GM12872 (cell line): ENCODE measurements around the gene TGM4.

Source experiments
- TF ChIP-seq, protein P1 (sequence below): IDR thresholded peaks from 3 replicates; pipeline ENCODE4 v1.5.1; 2011; ENCODE audit warnings: low read depth, mild to moderate bottlenecking, low read length, moderate library complexity; ENCODE audit not compliant: insufficient read depth

The TGM4 gene

GRCh38 chr3:44907612-44908011 is 33.2 kb downstream of the TGM4 start:
- TF ChIP-seq, protein P1, sequence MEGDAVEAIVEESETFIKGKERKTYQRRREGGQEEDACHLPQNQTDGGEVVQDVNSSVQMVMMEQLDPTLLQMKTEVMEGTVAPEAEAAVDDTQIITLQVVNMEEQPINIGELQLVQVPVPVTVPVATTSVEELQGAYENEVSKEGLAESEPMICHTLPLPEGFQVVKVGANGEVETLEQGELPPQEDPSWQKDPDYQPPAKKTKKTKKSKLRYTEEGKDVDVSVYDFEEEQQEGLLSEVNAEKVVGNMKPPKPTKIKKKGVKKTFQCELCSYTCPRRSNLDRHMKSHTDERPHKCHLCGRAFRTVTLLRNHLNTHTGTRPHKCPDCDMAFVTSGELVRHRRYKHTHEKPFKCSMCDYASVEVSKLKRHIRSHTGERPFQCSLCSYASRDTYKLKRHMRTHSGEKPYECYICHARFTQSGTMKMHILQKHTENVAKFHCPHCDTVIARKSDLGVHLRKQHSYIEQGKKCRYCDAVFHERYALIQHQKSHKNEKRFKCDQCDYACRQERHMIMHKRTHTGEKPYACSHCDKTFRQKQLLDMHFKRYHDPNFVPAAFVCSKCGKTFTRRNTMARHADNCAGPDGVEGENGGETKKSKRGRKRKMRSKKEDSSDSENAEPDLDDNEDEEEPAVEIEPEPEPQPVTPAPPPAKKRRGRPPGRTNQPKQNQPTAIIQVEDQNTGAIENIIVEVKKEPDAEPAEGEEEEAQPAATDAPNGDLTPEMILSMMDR: no peak

DNA sequence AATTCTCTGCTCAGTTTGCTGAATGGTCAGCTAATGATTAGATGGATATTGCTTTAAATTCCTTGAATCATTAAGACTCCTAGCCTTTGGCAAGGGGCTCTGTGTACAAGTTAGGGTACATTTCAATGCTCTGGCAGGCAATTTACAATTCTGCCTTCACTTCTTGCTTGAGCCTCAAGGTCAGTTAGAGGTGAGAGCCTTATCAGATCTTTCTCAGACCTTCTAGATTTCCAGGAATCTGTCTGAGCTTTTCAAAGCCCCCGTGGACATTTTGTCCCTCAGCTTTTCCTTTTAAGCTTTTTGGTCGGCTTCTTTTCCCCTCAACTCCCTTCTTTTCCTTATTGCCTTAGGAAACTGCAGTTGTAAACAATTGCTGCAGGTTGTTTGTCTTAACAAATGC is 34.7 kb downstream of the TGM4 start:
- TF ChIP-seq, protein P1: no peak

- TF ChIP-seq, protein P1: no peak
Observed at GRCh38 chr3:44910693-44911092, 36.3 kb downstream of the TGM4 start.

GRCh38 chr3:44913868-44914468 is 39.6 kb downstream of the TGM4 start:
- TF ChIP-seq, protein P1: peak; percentile 92

DNA sequence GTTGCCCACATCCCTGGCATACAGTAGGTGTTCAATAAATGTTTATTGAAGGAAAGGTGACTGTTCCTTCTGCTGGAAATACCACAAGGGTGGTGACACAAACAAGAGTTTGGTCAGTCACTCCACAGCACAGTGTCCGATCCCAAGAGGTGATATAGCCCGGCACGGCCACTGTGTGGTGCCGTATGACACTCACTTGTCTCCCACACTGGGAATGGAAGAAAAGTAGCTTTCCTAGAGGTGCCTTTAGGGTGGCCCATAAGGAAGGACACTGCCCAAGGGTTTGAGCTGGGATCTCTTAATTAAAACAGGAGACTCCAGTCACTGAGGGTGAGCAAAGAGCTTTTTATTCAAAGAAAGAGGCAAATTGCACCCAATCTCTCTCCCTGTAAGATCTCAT is 40.5 kb downstream of the TGM4 start:
- TF ChIP-seq, protein P1: peak; percentile 35; the same call in 1 of the 3 replicates

DNA sequence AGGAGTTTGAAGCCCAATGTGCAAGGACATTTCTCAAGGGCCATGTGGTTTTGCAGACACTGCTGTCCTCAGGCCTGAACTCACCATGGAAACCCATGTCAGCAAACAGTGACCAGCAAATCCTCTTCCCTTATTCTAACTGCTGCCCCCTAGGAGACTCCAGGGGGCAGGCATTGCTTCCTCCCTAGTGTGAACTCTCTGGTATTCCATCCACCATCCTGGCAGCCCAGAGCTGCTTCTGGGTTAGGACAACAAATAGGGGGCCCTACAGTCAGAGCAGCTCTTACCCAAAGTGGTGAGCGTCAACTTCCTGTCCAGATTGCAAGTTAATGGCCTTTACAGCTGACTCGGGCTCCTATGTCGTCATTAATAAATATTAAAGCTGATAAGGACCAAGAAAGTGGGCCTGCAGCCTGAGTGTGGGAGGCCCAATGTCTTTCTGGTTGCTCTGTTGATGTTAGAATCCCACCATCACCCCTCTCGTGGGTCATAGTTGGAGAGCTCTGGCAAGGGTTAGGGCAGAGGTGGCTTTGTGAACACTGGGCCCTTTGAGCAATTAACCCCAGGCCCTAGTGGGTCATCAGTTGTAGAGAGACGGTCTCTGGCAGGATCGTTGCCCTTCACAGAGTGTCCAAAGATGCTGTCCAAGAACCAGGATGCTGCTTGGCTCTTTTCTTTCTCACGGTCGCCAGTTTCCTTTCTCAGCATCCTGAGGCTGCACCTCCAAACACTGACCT is 41.5 kb downstream of the TGM4 start:
- TF ChIP-seq, protein P1: no peak

DNA sequence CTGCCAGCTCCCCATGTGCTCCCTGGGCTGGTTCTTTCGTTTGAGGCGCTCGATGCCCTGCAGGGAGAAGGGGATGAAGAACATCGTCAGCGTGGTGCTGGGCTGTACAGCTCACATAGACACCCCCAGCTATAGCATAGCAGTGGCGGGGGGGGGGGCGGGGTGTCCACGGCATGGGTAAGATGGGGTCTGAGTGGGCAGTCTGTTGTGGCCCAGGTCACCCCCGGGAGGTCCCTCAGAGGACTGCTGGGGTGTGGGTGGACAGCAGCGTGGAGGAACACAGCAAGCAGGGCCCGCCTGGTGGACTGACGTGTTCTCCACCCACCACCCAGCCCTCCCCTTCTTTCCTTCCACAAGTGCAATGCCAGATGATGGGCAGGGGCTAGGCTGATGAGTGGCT is 43.7 kb downstream of the TGM4 start:
- TF ChIP-seq, protein P1: no peak
